ENCODE measurements around the gene TLN1.

The TLN1 gene

DNA sequence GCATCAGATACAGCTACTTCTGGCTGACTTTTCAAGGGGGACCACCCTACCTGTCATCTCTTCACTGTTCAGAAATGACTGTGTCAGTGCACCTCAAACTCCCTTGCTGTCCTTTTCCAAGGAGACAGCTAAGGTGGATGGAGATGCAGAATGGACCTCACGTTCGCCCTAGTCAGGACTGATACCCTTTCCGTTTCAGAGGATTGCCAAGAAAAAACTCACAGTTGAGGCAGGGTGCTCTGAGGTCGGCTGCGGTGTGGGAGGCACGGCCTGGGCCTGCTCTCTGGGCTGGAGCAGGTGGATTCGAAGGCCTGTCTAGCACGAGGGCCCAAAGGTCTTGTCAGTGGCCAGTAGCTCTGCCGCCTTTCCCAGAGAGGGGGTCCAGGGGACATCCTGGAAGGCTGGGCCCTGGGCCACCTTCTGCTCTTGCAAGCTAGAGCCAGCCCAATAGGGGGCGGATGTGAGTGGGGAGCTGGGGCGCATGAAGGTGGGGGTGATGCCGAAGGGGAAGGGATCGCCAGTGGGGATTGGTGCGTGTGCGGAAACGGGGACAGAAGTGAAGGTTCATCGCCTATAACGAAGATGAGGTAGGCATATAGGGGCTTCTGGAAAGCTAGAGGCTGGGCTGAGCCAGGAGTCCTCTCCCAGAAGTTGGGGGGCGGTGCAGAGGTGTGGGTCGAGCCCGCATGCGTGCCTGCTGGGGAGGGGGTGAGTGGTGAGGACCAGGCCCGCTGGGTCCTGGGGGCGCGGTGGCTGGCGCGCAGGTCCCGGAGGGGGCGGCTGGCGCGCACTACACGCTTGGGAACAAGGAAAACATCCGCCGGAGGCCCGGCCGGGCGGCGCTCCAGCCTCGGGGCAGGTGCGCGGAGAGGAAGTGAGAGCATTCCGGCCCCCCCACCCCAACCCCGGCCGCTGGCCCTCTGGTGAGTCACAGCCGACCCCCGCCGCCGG lies 24.6 kb upstream of the TLN1 start:
- peak; percentile 55 to 64 for DNase-seq (ENCODE audit: low read depth in 1 of 2, low spot score in 1 of 2)

DNA sequence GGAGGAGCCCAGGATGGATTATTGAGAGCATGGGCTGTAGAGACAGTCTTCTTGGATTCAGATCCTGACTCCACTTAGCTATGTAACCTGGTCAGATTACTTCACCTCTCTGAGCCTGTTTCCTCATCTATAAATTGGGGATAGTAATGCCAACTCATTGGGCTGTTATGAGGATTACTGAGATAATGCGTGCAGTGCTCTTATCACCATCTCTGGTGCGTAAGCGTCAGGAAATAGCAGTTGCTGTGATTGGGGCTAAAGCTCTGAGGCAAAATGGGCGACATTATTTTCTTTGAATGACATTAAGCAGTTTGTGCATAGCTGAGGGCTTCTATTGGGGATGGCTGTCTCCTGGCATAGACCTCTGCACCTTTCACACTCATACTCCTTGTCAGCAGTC lies 23.1 kb upstream of the TLN1 start:
- DNase-seq (ENCODE audit: low read depth in 1 of 2, low spot score in 1 of 2) = no peak

DNA sequence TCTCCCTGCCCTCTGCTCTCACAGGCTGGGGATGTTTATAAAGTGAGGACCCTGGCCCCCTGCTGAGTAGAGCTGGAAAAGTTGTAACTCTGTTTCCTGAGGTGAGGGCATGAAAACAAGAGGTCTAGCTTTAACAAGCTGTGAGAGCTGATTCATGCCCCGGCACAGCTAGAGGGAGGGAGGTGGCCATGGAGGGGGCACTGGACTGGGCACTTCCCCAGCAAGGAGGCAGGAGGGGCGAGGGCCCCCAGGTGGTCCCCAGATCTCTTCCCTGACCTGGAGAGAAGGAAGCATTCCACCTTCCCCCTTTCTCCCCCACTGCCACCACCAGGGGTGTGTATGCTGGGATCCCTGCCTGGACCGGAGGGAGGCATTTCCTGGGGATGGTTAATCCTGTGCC lies 22.3 kb upstream of the TLN1 start, which contains the start of gene MSMP:
MSMP (minus strand) TSS at position 13 of the 400 bp plus-strand sequence. CDS start 147 bp downstream, outside the sequence.
- DNase-seq (ENCODE audit: low read depth in 1 of 2, low spot score in 1 of 2) = no peak

DNA sequence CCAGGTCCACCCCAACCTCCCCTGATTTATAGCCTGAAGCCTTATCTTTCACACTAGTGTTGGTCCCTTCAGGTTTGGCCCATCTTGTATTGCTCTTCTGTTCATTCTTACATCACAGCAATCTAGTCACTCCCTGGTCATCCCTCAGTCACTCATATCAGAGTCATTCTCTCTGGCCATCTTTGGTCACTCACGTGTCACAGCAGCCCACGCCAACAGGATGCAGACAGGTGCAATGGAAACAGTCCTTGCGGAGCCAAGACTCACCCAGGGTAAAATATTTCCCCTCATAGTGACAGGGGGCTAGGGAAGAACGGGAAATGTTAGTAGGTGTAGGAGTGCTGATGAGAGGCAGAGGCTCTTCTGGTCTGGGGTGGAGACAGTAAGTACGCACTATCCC lies 21.5 kb upstream of the TLN1 start:
- DNase-seq (ENCODE audit: low read depth in 1 of 2, low spot score in 1 of 2) = no peak

DNA sequence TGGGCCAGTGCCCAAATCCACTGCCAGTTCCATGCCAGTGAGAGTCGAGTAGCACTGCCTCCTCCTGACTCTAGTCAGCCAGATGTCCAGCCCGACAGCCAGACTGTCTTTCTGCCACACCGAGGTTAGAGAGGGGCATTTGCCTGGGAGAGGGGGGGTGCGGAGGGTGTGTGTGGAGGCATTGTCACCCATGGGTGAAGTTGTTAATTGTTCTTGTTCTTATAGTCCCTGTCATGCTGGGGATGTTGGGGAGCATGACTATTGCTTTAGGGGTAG lies 18.2 kb upstream of the TLN1 start:
- DNase-seq (ENCODE audit: low read depth in 1 of 2, low spot score in 1 of 2) = no peak

DNA sequence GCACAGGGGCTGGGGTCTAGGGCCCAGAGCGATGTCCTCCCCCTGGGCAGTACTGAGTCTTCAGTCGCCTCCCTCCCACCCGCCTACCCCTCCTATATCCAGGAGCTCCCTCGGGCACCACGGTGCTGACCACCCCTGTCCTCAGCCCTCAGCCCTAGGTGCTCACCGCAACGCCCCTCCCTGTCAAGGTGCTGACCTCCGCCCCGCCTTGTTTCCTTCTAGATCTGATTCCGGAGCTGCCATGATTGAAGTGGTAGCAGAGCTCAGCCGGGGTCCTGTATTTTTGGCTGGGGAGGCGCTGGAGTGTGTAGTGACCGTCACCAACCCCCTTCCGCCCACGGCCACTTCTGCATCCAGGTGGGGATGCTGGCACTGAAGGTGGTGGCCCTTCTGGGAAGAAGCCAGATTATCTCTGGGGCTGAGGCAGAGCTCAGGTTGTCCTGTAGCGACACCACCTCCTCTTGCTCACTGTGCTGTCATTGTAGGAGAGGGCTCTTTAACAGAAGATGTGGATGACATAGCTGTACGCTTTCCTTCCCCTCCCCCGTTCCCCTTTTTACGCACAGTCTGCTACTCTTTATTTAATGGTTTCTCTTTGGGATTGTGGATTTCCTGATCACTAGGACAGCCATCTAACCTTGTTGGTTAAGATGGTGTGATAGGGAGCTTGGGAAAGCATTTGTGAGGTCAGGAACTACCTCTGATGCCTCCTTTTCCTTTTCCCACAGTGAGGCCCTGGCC lies 17.7 kb upstream of the TLN1 start:
- DNase-seq (ENCODE audit: low read depth in 1 of 2, low spot score in 1 of 2) = no peak

DNA sequence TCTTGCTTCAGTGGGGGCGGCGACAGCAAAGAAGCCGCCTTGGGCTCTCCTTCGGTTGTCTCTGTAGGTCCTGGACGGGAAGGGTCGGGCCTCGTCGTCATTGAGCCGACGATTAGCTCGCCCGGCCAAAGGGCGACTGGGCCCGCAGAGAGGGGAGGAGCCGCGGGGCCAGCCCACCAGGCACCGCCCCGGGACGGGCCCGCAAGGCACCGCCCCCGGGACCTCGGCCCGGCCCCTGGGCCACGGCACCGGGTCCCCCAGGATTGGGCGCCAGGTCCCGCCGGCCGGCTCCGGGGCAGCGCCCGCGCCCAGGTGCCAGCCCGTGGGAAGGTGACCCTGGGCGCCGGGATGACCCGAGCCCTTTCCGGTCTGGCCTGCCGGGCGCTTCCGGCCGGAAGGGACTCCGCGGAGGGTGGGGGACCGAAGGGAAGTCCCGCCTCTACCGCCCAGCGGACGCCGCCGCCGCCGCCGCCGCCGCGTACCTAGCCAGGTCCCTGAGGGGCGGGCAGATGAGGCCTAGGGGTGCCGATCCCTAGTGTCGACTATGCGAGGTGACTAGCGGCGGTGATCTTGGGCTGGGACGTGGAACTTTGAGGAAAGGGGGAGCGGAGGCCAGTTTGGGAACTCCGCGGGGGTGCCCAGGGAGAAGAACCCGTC lies 17.0 kb upstream of the TLN1 start, which contains the start of the genes GBA2 and RGP1:
GBA2 (minus strand) TSS at position 371 of the 657 bp plus-strand sequence. CDS start 524 bp downstream, outside the sequence.
RGP1 (plus strand) TSS at position 430 of the 657 bp plus-strand sequence. CDS start 469 bp downstream, outside the sequence.
- DNase-seq (ENCODE audit: low read depth in 1 of 2, low spot score in 1 of 2) = peak; percentile 38 to 53

DNA sequence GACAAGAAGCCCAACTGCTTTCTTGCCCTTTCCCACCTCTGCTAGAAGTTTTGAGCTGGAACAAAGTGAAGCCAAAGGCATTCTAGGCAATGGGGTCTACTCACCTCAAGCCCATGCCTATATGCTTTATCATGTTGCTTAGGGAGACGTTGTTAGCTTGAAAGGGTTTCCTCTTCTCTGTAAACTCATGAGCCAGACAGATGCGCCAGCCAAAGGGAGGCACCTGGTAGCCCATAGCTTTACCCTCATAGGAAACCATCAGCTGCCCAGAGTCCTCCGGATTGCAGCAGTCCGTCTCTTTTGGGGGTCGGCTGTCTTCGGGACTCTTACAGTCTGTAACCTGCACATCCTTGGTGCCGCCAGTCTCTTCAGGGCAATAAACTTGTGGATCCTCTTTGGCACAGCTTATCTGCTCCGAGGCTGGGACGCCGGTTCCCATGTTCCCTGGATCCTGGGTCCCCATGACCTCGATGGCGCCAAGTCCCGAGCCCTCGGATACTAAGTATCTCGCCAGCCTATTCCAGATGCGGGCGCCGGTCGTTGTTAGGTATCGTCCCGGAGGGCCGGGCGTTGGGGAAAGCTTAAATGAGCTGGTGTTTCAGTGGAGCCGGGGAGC lies 16.4 kb upstream of the TLN1 start:
- DNase-seq (ENCODE audit: low read depth in 1 of 2, low spot score in 1 of 2) = no peak

DNA sequence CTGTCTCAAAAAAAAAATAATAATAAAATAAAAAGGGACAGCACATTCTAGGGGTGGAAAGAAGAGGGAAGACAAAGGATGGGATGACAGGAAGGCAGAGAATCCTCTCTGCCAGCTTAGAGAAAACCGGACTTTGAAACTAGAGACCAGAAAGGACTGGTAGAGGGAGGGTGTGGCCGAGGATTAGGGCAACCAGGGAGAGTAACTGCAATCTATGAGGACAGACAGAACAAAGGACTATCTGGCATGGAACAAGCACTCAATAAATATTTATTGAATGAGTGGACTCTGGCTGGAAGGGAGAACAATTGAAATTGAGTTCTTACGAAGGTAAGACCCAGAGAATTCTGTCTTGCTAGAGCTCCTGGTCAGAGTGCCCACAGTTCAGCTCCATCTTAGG lies 14.6 kb upstream of the TLN1 start:
- DNase-seq (ENCODE audit: low read depth in 1 of 2, low spot score in 1 of 2) = no peak

DNA sequence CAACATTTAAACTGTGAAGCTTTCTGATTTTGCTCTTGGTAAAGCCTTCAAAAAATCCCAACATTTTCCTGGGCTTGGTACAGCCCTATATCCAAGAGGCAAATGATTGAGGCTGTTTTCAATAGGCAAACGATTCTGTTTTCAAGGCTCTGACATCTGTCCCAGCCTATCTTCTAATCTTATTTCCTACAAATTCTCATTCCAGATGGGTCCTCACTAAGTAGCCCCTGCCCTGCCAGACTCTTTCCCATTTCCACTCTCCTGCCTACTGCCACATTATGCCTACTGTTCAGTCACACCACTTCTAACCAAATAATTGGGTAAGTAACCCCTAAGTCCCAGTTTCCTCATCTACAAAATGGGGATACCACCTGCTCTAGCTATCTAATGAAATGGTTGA lies 13.6 kb upstream of the TLN1 start:
- no peak for DNase-seq (ENCODE audit: low read depth in 1 of 2, low spot score in 1 of 2)

DNA sequence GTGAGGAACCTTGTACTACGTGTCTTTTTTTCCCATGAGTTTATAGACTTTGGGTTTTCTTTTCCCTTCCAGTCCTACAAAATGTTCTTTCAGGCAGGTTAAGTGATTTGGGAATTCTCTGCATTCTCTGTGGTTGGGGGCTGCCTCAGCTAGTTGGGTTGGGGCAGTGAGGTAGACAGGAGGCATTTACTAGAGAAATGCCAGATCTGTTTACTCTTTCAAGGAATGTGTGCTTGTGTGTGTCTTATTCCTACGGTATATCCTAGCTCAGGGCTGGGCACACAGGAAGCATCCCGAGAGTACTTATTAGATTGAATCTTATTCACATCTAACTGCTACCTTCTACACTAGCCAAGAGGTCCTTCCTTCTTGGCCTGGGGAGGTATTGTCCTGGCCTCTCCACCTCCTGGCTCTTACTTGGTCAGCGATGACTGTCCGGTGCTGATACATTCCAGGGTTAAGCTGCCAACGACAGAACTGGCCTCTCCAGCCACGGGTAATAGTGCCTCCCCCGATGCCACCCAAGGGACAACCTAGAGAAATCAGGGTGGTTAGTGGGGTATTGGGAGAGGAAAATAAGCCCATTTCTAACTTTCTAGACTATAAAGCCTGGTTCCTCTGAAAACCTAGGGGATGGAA lies 12.0 kb upstream of the TLN1 start:
- DNase-seq (ENCODE audit: low read depth in 1 of 2, low spot score in 1 of 2) = no peak

DNA sequence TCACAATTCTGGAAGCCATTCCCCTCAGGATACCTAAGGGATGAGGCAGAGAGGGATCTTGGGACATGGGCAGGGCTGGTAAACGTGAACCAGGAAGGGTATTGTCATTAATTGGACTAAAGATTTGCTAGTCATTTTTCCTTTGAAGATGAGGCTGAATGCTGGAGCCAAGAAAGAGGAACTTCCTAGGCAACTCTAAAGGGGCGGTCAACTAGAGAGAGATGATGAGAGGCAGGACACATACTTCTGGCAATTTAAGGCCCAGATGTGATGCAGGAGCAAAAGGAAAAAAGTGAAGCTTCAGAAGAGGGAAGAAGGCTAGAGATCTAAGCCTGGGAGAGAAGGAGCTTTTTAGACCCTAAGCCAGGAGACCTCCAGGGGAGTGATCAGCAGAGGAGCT lies 11.5 kb upstream of the TLN1 start:
- DNase-seq (ENCODE audit: low read depth in 1 of 2, low spot score in 1 of 2) = no peak

DNA sequence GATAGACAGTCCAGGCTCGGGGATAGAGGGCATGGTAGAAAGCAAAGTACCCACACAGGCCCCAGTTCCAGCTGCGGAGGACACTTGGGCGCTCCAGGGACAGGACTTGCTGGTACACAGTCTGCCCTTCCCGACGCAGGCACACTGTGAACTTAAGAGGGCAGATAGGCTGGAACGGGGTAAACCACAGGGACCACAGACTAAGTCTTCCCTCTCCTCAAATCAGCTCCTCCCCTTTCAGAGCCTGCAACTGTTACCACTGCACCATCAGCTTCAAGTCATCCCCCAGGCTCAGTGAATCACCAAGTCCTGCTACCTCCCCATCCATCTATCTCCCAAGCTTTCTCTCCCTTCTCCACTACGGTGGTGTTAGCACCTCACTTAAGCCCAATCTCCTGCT lies 9.7 kb upstream of the TLN1 start:
- DNase-seq (ENCODE audit: low read depth in 1 of 2, low spot score in 1 of 2) = no peak

DNA sequence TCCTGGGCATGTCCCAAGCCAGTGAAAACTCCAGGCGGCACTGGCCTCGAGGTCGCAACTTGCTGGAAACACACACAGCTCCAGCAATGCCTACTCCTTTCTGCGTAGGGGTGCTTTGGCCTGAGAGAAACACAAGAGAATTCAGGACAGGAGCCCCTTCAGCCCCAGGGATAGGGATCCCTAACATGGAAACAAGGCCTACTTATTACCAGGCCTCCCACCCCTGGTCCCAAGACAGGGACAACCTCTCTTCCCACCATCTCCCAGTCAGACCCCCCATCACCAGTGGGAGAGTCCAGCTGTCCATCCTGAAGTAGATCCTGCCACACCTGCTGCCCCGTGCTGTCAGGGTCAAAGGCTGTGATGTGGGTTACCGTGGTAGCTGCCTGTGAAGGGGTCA lies 8.2 kb upstream of the TLN1 start:
- DNase-seq (ENCODE audit: low read depth in 1 of 2, low spot score in 1 of 2) = no peak

DNA sequence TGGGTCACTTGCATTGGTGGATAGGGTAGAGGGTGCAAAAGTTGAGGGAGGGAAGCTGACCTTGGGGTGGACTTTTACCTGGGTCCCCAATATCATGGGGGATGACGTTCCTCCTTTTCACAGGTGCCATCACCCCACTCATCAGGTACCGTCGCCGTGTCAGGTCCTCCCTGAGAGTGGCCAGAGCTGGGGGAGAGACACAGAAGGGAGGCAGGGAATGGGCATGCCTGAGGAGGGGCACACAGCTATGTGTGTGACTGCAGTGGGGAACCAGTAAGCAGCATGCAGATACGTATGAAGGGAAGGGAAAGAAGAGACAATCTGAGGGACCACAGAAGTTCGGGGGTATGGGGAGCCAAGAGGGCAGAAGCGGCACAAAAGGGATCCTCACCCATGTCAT lies 6.9 kb upstream of the TLN1 start:
- no peak for DNase-seq (ENCODE audit: low read depth in 1 of 2, low spot score in 1 of 2)

DNA sequence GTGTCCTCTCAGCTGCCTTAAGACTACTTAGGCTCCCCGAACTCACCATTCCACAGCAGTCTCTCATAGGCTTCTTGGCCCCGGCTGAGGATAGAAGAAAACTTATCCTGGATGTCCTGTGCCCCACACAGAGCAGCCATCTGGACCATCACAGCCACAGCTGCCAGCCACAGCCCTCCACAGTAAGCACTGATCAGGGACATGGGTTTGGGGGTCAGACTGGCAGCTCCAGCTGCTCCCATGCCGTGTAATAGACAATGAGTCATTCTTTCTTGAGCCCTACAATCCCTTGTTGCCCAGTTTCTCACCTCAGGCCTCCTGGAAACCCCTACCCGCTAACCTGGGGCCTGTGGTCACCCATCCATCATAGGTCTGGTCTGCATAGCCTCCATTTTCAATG lies 6.2 kb upstream of the TLN1 start:
- DNase-seq (ENCODE audit: low read depth in 1 of 2, low spot score in 1 of 2) = no peak

DNA sequence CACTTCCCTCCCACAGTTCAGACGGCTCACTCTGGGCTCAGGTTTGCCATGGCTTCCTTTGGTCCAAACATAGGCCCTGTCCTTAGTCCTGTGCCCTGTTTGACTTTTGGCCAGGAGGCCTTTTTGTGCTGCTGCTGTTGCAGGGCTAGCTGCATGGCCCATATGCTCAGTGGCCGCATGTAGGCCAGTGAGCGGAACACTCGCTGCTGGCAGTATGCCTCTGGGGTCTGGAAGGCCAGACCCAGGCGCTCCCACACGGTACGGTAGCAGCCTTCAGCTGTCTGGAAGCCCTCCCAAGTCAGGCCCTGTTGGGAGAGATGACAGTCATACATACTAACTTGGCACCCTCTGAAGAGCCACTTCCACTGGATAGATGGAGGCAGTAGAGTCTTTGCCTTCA lies 5.1 kb upstream of the TLN1 start:
- DNase-seq (ENCODE audit: low read depth in 1 of 2, low spot score in 1 of 2) = no peak

DNA sequence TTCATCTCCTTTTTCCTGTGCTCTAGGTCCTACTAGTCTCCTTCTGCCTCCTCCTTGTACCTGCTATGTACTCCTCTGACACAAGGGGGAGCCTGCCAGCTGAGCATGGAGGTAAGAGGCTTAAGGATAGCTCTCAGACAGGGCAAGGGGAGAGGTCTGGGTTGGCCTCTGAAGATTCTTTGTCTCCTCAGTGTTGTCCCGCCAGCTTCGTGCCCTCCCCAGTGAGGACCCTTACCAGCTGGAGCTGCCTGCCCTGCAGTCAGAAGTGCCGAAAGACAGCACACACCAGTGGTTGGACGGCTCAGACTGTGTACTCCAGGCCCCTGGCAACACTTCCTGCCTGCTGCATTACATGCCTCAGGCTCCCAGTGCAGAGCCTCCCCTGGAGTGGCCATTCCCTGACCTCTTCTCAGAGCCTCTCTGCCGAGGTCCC lies 4.2 kb upstream of the TLN1 start:
- peak; percentile 27 to 40 for DNase-seq (ENCODE audit: low read depth in 1 of 2, low spot score in 1 of 2)

DNA sequence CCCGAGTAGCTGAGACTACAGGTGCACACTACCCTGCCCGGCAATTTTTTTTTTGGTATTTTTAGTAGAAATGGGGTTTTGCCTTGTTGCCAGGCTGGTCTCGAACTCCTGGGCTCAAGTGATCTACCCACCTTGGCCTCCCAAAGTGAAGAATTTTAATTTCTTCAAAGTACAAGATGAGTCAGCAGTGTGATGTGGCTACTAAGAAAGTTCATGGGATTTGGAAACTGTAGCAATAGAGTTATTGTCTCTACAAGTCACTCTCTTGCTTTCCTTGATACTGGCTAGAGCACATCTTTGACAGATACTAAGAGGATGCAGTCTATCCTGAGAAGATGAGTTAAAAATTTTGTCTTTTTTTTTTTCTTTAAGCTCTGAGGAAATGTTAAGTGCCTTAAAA lies 2.1 kb upstream of the TLN1 start:
- DNase-seq (ENCODE audit: low read depth in 1 of 2, low spot score in 1 of 2) = no peak

DNA sequence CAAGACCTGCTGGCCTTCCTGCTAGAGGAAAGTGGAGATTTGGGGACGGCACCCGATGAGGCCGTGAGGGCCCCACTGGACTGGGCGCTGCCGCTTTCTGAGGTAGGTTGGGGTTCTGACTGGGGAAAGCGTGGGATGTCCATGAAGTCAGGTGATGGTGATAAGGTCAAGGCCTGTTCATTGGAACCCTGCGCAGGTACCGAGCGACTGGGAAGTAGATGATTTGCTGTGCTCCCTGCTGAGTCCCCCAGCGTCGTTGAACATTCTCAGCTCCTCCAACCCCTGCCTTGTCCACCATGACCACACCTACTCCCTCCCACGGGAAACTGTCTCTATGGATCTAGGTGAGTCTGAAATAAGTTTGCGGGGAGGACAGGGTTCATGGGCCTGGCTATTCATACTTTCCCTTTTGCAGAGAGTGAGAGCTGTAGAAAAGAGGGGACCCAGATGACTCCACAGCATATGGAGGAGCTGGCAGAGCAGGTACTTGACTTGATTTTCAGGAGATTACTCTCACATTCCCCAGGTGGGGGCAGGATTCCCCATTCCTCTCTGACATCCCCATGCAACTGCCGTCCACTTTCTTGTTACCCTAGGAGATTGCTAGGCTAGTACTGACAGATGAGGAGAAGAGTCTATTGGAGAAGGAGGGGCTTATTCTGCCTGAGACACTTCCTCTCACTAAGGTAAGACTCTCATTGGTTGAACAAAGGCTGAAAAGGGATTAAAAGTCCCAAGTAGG lies 976 bp upstream of the TLN1 start:
- DNase-seq (ENCODE audit: low read depth in 1 of 2, low spot score in 1 of 2) = no peak

Data from stimulated activated CD4-positive, alpha-beta T cell treated with anti-CD3 and anti-CD28 coated beads, Interleukin-15, amount 100 ng/mL, for 1 hour (primary cell).